K562 (cell line): ENCODE data around the gene PGP. TPM values are rescaled to one million over a fixed set of nuclear protein-coding genes. Genes with fewer than 3 reads are reported as not detected.

Source experiments
- EP300 ChIP-seq: IDR thresholded peaks from 2 replicates; pipeline ENCODE4 v1.6.1; 2012; ENCODE audit warnings: low read length, improper control_type of control experiment
- ETV6 ChIP-seq, 3 experiments: fragments of 150-350 bp in 1 of 3; sonication (generic) in 1 of 3; formaldehyde crosslinking in 1 of 3; IDR thresholded peaks; 2 replicates each; pipeline versions ENCODE4 v1.6.1 to v1.8.0; 2014 to 2022; ENCODE audit warnings: borderline replicate concordance in 2 of 3, low read depth in 2 of 3, antibody characterized with exemption in 1 of 3, low read length in 1 of 3, mild to moderate bottlenecking in 1 of 3, missing genetic modification reagents in 1 of 3
- FOXK2 ChIP-seq, 2 experiments: fragments of 450-650 bp; IDR thresholded peaks in 1 of 2; conservative IDR thresholded peaks in 1 of 2; 2 replicates each; pipeline ENCODE4 v1.6.1; 2016; ENCODE audit warnings: low read depth in 2 of 2, mild to moderate bottlenecking in 1 of 2
- GATA2 ChIP-seq: sonication (generic); formaldehyde crosslinking; IDR thresholded peaks from 2 replicates; pipeline ENCODE4 v1.4.0; 2020; ENCODE audit warnings: mild to moderate bottlenecking, missing genetic modification reagents
- GMEB1 ChIP-seq: fragments of 250-450 bp; sonication (Bioruptor Pico); IDR thresholded peaks from 2 replicates; pipeline ENCODE4 v1.4.0; 2020; ENCODE audit warnings: mild to moderate bottlenecking
- HNRNPK ChIP-seq: fragments of 200-400 bp; formaldehyde crosslinking; IDR thresholded peaks from one replicate; pipeline ENCODE4 v1.6.1; 2018; ENCODE audit warnings: mild to moderate bottlenecking, low read depth, low read length; ENCODE audit not compliant: poor library complexity, severe bottlenecking
- MECOM ChIP-seq: fragments of 250-450 bp; sonication (Bioruptor Pico); IDR thresholded peaks from 2 replicates; pipeline ENCODE4 v1.8.0; 2022; ENCODE audit warnings: inconsistent platforms
- MTA3 ChIP-seq: fragments of 450-650 bp; formaldehyde crosslinking; IDR thresholded peaks from 2 replicates; pipeline ENCODE4 v1.6.1; 2017; ENCODE audit warnings: mild to moderate bottlenecking, borderline replicate concordance
- NCOA4 ChIP-seq: fragments of 450-650 bp; IDR thresholded peaks from 2 replicates; pipeline ENCODE4 v1.6.1; 2018; ENCODE audit warnings: mild to moderate bottlenecking; ENCODE audit not compliant: partially characterized antibody
- NFIC ChIP-seq: fragments of 450-650 bp; IDR thresholded peaks from 2 replicates; pipeline ENCODE4 v1.6.1; 2017; ENCODE audit warnings: mild to moderate bottlenecking, inconsistent platforms
- PBX2 ChIP-seq, 2 experiments: IDR thresholded peaks in 1 of 2; conservative IDR thresholded peaks in 1 of 2; 2 replicates each; pipeline ENCODE4 v1.6.1; 2016; ENCODE audit warnings: low read depth in 2 of 2, mild to moderate bottlenecking in 1 of 2, missing compliant biosample characterization in 1 of 2, missing genetic modification characterization in 1 of 2, moderate library complexity in 1 of 2
- PCBP1 ChIP-seq: fragments of 200-400 bp; formaldehyde crosslinking; IDR thresholded peaks from 2 replicates; pipeline ENCODE4 v1.6.1; 2018; ENCODE audit warnings: mild to moderate bottlenecking, low read depth, low read length; ENCODE audit not compliant: poor library complexity, severe bottlenecking
- POLR2A ChIP-seq: fragments of 450-650 bp; conservative IDR thresholded peaks from 2 replicates; pipeline ENCODE4 v1.6.1; 2016
- PTBP1 ChIP-seq: fragments of 200-400 bp; formaldehyde crosslinking; IDR thresholded peaks from 2 replicates; pipeline ENCODE4 v1.6.1; 2017; ENCODE audit warnings: low read depth, low read length
- RBM15 ChIP-seq: fragments of 200-400 bp; formaldehyde crosslinking; IDR thresholded peaks from 2 replicates; pipeline ENCODE4 v1.6.1; 2018; ENCODE audit warnings: mild to moderate bottlenecking, low read length, moderate library complexity; ENCODE audit not compliant: insufficient read depth
- RBM22 ChIP-seq: fragments of 200-400 bp; formaldehyde crosslinking; IDR thresholded peaks from 2 replicates; pipeline ENCODE4 v1.6.1; 2018; ENCODE audit warnings: low read length, low read depth; ENCODE audit not compliant: poor library complexity, severe bottlenecking
- SAFB ChIP-seq: fragments of 200-400 bp; formaldehyde crosslinking; IDR thresholded peaks from 2 replicates; pipeline ENCODE4 v1.6.1; 2017; ENCODE audit warnings: low read depth, low read length, borderline replicate concordance
- SAP30 ChIP-seq: fragments of 200-600 bp; sonication (generic); IDR thresholded peaks from 2 replicates; pipeline ENCODE4 v1.6.1; 2012; ENCODE audit warnings: borderline replicate concordance, low read depth, mild to moderate bottlenecking, moderate library complexity, low read length, control low read depth, inconsistent platforms; ENCODE audit not compliant: insufficient read depth, poor library complexity, severe bottlenecking
- TGIF2 ChIP-seq: sonication (generic); formaldehyde crosslinking; IDR thresholded peaks from 2 replicates; pipeline ENCODE4 v1.8.1; 2022; ENCODE audit warnings: mild to moderate bottlenecking, missing genetic modification reagents, moderate library complexity
- ZNF695 ChIP-seq: fragments of 450-650 bp; formaldehyde crosslinking; IDR thresholded peaks from 2 replicates; pipeline ENCODE4 v1.4.0; 2020; ENCODE audit warnings: mild to moderate bottlenecking, moderate library complexity
- ZNF699 ChIP-seq: fragments of 250-450 bp; sonication (Bioruptor Pico); IDR thresholded peaks from 2 replicates; pipeline ENCODE4 v1.8.0; 2021; ENCODE audit warnings: mild to moderate bottlenecking, moderate library complexity; ENCODE audit not compliant: insufficient replicate concordance
- ZNF717 ChIP-seq: fragments of 250-450 bp; sonication (Bioruptor Pico); IDR thresholded peaks from 2 replicates; pipeline ENCODE4 v1.5.0; 2021
- polyA plus RNA-seq, 8 experiments: library from polyadenylated mRNA; depleted of rRNA in 4 of 8; stranded (reverse) in 5 of 8; unstranded in 3 of 8; fragments of >200 nt; fragmentation: Nextera tagmentation in 2 of 8; fragmentation: Illumina TruSeq in 1 of 8; extraction: Ambion mirVana in 2 of 8; extraction: Trizol in 1 of 8; gene quantifications; 2 replicates each; pipeline versions ENCODE4 v1.2.1 to v1.2.3, GENCODE V29; 2011 to 2014; ENCODE audit warnings: inconsistent platforms in 1 of 8, missing spikeins in 1 of 8
- total RNA-seq, 7 experiments: library from RNA; depleted of rRNA in 6 of 7; stranded (reverse); fragments of >200 nt in 6 of 7; fragmentation: Illumina TruSeq in 2 of 7; extraction: Trizol in 2 of 7; gene quantifications; 2 replicates each; pipeline versions ENCODE4 v1.2.1 to v1.2.3, GENCODE V29; 2011 to 2021; ENCODE audit warnings: low replicate concordance in 1 of 7

Gene PGP
- total and polyA plus RNA-seq, 9 of the 15 experiments (the other 6 are each of a cell fraction or from before 2014, with no cell fraction given), result 1.1 to 57.6 (median 19.6) TPM

- TF ChIP-seq EP300 (no peak), RBM15 (no peak), ZNF717 (CRISPR knock-in tag) (no peak), NCOA4 (no peak), PBX2 (CRISPR knock-in tag; IDR thresholded peaks at IDR 0.05; ENCODE audit: low read depth) (no peak), PBX2 (tag; conservative IDR thresholded peaks at IDR 0.05; ENCODE audit: low read depth) (no peak), SAFB (0 out of 2 replicates have a peak, but pooled peaks have one; percentile 23), ZNF699 (no peak), MECOM (CRISPR knock-in tag) (no peak), NFIC (no peak), PCBP1 (peak; percentile 32), PTBP1 (no peak), FOXK2 (conservative IDR thresholded peaks at IDR 0.05 in 1 of 2, IDR thresholded peaks at IDR 0.05 in 1 of 2; ENCODE audit: low read depth in 2 of 2) (no peak), MTA3 (no peak), GMEB1 (CRISPR knock-in tag) (no peak), GATA2 (CRISPR knock-in tag) (no peak), HNRNPK (no peak), ZNF695 (CRISPR knock-in tag) (no peak), ETV6 (IDR thresholded peaks at IDR 0.05; ENCODE audit: borderline replicate concordance in 1 of 2, low read depth in 2 of 2, low read length in 1 of 2) (no peak), ETV6 (CRISPR knock-in tag; IDR thresholded peaks at IDR 0.05; ENCODE audit: borderline replicate concordance) (no peak), SAP30 (no peak), TGIF2 (CRISPR knock-in tag) (no peak), POLR2A (peak; percentile 23; the same call in 1 of the 2 replicates), RBM22 (peak; percentile 65)
Observed at GRCh38 chr16:2233046-2233775, 18.6 kb upstream of the PGP start (continued).
